Activated CD4-positive, alpha-beta T cell treated with anti-CD3 and anti-CD28 coated beads, Interleukin-2, amount 50 U/mL, for 24 hours (primary cell): Measurements from ENCODE around the gene ULK4.
"Not testable (repeated sequence)": the region's sequence is repeated elsewhere in the genome, so short reads cannot be mapped to it uniquely, and the experiment has no call there.

Experiments
- DNase-seq, 2 donors: peaks; one replicate each; pipeline ENCODE4 v3.0.0-alpha.2; 2020; ENCODE audit warnings: low read depth in 1 of 2, low spot score in 1 of 2

Gene ULK4

DNA sequence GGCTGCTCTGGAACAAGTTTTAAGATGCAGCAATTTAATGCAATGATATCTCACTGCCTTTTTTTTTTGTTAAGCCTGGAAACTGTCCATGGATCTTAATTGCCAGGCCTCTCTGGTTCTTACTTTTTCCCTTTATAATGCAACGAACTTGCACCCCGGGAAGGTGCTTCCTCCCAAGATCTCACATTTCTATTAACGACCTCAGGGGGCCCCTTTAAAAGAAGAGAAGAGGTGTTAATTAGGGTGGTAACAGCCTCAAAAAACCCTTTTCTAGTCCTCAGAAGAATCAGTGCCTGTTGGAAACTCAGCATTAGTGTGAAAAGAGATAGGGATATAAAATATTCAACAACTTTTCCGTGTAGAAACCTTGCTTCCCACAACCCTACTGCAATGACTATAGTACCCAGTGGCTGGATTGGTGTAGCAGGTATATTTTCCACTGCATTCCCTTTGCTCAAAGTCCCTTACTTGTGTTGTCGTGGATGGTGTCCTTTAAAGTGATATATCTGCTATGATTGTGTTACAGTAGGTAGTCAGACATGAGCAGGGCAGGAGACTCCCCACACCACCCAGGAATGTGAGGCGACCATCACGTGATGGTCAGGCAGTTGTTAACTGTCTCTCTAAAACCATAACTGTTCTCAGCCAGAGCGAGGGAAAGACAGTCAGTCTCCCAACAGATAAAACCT lies 640.8 kb downstream of the ULK4 start:
- no peak for DNase-seq

DNA sequence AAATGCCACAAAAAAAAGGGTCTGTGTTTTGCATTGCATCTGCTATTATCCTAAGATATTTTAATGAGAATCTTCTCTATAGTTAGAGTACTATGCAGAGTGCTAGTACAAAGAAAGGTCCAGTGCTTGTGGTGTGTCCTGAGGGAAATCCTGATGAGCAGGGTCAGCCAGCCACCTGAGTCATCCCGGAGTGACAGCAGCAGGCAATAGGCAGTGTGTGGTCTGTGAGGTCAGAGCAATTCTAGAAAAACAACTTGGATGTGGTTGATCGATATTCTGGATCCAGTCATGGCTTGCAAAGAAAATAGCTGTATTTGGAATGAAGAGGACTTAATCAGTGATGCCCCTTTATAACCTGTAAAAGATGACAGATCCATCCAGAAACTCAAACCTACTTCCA lies 643.4 kb downstream of the ULK4 start:
- DNase-seq, result no peak

DNA sequence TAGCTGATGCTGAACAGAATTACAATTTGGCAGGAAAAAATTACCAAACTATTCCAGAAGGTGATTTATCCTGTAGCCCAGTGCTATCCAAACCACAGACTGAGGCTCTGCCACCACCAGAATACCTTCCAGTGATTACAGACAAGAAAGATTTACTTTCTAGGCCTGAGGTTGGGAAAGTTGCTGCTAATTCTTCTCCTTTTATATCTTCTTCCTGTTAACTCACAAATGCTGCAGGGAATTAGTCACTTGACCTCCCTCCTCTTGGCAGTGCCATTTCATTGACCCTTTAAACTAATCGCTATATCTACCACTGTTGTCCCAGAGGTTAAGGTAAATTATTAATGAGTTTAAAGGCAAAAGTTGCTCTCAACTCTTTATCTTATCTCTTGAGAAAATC lies 644.2 kb downstream of the ULK4 start:
- no peak for DNase-seq

DNA sequence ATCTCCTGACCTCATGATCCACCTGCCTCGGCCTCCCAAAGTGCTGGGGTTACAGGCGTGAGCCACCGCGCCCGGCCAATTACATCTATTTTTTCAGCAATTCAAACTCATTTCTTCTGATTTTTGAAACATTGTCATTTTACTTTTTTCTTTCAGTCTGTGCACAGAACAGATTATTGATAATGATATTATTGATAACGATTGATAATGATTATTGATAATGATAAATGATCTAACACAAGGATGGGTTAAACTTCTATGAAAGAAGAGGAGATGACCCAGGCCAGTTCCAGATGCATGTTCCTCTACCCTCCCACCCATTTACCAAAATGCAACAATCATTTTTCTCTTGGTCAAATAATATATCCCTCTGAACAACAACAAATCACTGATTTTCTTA lies 644.6 kb downstream of the ULK4 start:
- DNase-seq, result no peak

DNA sequence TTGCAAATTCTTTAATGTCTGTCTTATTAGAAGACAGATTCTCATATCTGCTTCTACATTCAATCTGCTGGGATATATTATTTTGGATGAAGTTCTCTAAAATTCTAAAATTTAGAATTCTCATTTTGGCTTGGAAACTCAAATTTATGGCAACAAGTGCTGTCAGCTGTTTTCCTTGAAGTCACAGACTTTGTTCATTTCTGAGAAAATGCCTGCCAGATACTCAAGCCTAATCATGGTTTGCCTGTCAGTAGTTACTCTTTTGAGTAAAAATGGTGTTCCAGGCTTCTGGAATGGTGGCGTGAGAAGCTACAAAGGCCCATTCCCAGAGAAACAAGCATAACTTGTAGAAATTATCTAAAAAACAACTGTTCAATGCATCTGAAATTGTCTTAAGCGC lies 646.8 kb downstream of the ULK4 start:
- DNase-seq, result no peak

DNA sequence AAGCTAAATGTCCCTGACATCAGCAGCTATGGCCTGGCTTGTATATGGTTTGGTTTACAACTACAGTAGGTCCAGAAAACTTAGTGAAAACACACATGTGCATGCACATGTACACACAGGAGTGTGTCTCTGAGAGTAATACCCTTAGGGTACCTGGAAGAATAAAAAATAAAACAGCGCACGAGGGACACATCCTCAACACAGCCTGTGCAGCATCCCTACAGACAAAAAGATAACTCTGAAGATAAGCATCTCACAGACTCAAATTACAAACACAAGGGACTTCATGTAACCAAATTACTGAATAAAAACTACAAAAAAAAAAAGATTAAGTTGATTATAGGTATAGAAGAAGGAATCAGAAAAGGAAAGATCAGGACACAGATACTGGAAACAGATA lies 653.8 kb downstream of the ULK4 start:
- DNase-seq, result no peak

DNA sequence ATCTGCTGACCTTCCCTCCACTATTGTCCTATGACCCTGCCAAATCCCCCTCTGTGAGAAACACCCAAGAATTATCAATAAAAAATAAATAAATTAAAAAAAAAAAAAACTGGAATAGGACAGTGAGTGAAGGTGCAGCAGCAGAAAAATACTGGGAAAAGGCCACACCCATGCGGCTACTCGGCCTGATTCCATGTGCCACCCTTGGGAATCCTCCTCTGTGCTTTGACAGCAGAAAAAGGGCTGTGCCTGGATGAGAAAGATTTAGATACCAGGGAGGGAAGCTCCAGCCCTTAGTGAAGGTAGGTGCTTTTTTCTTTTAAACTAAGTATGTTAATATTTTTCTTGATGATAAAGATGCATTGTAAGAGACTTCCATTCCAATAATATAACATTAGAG lies 654.8 kb downstream of the ULK4 start:
- no peak for DNase-seq

DNA sequence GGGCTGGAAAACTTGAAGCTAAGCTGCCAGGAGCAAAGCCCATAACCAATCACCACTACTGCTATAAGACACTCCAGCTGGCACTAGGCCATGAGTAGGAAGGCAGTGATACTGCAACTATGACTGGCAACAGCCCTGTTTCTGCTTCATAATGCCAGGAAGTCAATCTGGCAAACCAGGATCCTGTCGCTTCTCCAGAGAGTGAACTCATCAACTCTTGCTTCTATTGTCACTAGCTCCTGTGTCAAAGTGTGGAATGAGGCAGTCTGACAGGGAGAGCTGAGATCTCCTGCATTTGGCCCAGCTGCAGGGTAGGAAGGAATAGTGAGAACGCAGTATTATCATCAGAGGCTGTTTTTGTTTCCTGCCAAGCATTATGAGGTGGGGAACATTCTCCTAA lies 657.3 kb downstream of the ULK4 start:
- DNase-seq, result no peak

DNA sequence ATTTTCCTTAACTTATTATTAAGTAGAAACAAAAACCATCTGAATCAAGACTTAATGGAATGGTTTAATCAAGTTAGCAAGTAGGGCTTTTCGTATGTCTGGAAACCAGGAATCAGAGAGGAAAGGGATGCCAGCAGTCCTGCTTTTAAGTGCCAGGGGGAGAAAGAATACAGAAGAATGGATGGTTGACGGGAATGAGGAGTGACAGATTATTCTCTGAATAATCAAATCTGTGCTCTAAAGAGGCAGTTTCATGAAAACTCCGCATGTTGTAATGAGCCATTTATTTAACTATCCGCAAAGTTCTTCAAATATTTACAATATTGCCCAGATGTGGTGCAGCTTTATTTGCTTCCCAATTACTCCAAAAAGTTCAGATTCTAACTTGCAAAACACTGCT lies 659.6 kb downstream of the ULK4 start:
- DNase-seq, result no peak

DNA sequence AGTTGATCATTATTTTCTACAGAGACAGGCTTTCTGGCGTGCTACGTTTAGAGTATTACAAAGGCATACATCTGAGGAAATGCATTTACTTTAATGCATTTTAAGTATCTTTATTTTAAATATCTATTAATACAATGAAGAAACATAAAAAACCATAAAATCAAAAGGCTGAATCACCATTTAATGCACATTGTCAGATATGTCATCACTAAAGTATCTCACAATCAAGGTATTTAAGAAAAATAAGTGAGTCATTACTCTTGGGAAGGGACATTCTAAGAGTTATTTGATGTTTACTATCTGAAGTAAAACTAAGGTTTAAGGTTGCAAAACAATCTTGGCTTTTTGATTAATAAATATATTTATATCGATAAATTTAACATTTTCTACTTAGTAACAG lies 660.4 kb downstream of the ULK4 start:
- DNase-seq, result no peak

DNA sequence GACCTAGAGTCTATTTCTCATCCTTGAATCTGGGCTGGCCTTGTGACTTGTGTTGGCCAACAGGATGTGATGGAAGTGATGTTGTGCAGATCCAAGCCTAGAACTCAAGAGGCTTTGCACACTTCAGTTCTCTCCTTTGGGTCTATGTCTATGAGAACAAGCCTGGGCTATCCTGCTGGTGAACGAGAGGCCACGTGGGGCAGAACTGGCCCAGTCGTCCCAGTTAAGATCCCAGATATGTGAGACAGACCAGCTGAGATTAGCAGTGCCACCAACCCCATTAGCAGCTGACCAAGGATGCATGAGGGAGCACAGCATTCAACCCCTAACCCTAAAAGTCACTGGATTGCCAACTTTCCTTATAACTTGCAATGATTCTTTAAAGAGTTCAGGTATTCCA lies 662.9 kb downstream of the ULK4 start:
- DNase-seq, result no peak

DNA sequence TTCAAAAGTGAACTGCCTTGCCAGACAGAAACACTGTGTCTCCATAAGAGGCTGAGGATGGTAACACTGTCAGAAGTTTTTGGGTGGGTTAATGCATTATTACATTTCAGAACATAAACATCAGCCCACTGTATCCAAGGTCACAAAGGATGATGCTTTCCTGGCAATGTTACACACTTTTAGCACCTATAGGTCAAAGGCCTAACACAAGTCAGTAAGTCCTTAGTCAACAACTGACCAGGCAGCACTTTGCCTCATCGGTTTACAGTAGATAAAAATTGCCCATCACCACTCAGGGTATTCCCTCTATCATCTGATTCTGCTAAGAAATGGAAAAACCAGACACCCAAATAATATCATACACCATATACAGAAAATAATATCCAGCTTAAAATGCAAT lies 664.2 kb downstream of the ULK4 start:
- DNase-seq, result no peak

DNA sequence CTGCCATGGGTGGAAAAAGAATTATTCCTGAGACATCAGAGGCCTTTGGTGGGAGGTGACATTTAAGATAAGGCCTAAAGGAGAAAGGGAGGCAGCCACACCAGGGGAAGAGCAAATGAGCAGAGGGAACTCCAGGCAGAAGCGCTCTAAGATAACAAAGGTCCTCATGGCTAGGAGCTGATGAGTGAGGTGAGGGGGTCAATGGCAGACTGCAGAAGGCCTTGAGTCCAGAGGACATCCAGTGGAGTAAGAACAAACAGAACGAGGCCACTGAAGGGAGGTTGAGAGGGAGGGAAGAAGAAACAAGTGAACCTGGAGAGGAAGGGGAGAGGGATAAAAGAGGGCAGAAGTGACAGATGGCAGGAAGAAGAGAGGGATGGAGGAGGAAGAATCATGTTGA lies 665.3 kb downstream of the ULK4 start:
- DNase-seq, result no peak

DNA sequence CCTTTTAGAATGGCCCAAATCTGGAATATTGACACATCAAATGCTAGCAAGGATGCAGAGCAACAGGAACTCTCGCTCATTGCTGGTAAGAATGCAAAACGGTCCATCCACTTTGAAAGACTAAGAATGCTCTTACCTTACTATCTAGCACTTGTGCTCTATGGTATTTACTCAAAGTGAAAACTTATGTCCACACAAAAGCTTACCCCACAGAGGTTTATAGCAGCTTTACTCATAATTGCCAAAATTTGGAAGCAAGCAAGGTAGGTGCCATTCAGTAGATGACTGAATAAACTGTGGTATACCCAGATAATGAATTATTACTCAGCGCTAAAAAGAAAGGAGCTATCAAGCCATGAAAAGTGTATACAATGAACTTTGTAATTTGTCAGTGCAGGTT lies 666.2 kb downstream of the ULK4 start:
- DNase-seq, result no peak

DNA sequence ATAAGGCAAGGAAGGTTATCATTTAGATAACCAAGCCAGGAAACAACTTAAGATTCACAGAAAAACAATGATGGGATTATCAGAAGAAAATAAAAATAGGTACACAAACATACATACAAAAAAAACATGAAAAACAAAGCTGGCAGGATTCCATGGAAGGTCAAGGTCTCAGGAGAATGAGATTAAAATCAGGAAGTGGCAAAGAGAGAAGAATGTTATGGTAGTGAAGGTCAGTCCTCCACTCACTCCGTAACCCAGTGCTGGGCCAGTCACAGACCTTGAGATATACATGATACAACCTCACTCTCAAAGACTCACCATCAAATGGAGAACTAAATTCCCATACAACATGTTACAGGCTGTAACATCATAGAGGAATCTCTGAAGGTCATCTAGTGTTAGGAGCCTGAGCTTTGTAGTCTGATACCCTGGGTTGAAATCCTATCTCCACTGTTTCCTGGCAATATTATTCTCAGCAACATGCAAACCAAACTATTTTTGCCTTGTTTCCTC lies 668.7 kb downstream of the ULK4 start:
- no peak for DNase-seq

DNA sequence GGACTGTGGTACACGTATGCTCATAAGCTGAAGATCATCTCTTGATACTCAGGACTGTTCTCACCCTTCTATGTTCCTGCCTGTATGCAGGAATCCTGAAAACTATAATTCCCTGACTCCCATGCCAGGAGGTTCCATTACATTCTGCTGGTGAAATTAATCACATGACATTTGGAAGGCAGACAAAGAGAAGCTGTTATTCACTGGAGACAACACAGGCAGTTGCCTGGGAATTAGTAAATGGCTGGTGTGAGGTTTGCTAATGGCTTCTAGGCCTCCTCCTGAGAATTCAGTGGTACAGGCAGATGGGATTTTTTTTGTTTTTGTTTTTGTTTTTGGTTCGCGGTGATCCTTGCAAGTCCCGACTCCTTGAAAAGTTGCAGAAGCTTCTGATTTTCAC lies 671.2 kb downstream of the ULK4 start:
- DNase-seq, result no peak

DNA sequence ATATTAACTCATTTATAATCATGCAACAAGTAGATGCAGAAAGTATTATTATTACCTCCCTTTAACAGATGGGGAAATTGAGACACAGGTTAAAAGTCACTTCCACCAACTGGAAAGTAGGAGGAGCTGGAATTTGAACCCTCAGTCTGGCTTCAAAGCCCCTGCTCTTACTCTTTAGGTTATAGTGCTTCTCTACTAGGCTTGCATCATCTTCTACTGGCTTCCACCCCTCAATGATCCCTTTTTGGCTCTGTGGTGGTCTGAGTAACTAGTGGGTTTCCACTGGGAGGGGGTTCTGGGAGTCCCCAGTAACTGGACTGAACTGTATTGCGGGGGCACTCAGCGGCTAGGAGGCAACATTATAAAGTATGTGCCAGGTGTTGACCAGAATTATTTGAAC lies 671.6 kb downstream of the ULK4 start:
- no peak for DNase-seq

DNA sequence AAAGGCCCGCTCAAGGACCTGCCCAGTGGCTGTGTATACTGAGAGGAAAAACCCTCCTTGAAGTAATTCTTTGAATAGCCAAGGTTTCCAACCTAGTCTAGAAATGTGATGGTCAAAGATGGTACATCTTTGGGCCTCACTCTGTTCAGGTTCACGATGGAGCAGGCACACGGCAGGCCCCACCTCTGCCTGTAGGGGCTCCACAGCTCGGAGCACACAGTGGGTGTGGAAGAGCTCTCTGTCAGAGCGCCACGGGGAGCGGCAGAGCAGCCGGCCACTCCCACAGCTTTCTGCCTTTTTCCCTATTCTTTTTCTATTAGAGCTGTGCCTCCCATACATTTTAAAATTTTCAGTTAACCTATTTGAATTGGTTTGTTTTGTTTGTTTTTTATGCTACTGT lies 673.1 kb downstream of the ULK4 start:
- DNase-seq, result no peak

DNA sequence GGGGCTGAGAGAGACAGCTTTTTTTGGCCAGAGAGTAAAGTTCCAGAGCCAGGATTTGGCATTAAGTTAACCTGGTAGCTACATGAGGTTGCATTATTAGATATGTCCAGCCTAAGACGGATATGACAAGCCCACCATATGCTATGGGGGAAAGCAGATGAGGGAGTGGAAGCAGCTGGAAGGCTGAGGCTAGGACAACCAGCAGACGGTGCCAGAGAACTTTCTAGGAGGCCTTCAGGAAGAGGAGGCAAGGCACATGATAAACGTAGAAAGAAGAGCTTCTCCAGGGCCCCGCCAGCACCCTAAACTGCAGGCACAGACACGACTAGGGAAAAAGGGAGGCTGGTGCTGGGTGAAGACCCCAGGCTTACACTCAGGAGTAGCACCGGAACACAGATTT lies 675.6 kb downstream of the ULK4 start:
- no peak for DNase-seq

DNA sequence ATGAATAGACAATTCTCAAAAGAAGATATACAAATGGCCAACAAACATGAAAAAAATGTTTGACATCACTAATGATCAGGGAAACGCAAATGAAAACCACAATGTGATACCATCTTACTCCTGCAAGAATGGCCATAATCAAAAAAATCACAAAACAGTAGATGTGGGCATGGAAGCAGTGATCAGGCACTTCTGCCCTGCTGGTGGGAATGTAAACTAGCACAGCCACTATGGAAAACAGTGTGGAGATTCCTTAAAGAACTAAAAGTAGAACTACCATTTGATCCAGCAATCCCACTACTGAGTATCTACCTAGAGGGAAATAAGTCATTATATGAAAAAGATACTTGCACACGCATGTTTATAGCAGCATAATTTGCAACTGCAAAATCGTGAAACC lies 677.0 kb downstream of the ULK4 start:
- not testable (repeated sequence) for DNase-seq

DNA sequence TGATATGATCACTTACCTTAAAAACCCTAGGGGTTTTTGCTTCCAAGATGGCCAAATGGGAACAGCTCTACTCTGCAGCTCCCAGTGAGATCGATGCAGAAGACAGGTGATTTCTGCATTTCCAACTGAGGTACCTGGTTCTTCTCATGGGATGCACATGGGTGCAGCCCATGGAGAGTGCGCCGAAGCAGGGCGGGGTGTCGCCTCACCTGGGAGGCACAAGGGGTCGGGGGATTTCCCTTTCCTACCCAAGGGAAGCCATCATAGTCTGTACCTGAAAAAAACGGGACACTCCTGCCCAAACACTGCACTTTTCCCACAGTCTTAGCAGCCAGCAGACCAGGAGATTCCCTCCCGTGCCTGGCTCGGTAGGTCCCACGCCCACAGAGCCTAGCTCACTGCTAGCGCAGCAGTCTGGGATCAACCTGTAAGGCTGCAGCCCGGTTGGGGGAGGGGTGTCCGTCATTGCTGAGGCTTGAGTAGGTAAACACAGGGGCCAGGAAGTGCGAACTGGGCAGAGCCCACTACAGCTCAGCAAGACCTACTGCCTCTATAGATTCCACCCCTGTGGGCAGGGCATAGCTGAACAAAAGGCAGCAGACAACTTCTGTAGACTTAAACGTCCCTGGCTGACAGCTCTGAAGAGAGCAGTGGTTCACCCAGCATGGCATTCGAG lies 684.0 kb downstream of the ULK4 start:
- no peak for DNase-seq

DNA sequence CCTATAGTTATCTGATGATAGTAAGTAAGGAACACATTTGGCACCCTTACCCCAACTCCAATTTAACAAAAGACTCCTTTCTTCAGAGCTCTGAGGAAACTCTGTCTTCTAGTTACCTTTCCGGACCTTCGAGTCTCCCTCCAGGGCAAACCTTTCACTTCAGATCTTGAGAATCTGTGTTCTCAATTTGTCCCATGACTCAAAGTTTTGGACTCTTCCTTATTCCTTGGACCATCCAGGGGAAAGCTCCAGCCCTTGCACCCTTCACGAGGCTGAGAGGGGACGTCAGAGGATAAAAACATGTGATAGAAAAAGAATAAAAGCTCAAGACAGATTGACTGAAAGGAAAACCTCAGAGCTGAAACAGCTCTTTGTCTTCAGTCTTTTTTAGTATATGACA lies 685.7 kb downstream of the ULK4 start:
- no peak for DNase-seq
